ENCODE results near the gene OGFOD2. TPM values are rescaled to one million over a fixed set of nuclear protein-coding genes. Genes with fewer than 3 reads are reported as not detected.

Gene OGFOD2
- total RNA-seq, 2 donors from 2014 or later, result 6.6 to 9.6 TPM

- H3K9me3 ChIP-seq, result no peaks in the 10 kb centered on the region
- H3K27ac ChIP-seq, result no peak overlapping the region
- H3K4me1 ChIP-seq (ENCODE audit: control insufficient read depth in 1 of 2, low read depth in 2 of 2), result peaks cover 19 to 25% of the 10 kb centered on the region in 2 donors
- H3K27me3 ChIP-seq (replicated peaks; ENCODE audit: insufficient read depth), result no peaks in the 10 kb centered on the region
- TF ChIP-seq CTCF (IDR thresholded peaks at IDR 0.05), result no peak
- ATAC-seq (ENCODE audit: insufficient number of reproducible peaks, low FRiP score, low read depth) (no peak), DNase-seq (ENCODE audit: low spot score) (no peak)
- peaks cover 7% of the 10 kb centered on the region for H3K36me3 ChIP-seq
- no peak overlapping the region for H3K4me3 ChIP-seq
Measured at GRCh38 chr12:122988036-122988435, 13.0 kb downstream of the OGFOD2 start.

GRCh38 chr12:122988612-122989212, 13.7 kb downstream of the OGFOD2 start:
- Histone ChIP-seq H3K27ac (no peak overlapping the region), H3K36me3 (peaks cover 7% of the 10 kb centered on the region), H3K27me3 (replicated peaks; ENCODE audit: insufficient read depth) (no peaks in the 10 kb centered on the region), H3K4me1 (ENCODE audit: control insufficient read depth in 1 of 2, low read depth in 2 of 2) (peaks cover 14 to 19% of the 10 kb centered on the region in 2 donors), H3K9me3 (no peaks in the 10 kb centered on the region), H3K4me3 (no peak overlapping the region)
- ATAC-seq (ENCODE audit: insufficient number of reproducible peaks, low FRiP score, low read depth) (no peak), DNase-seq (ENCODE audit: low spot score) (no peak)
- no peak for TF ChIP-seq CTCF (IDR thresholded peaks at IDR 0.05)

DNA sequence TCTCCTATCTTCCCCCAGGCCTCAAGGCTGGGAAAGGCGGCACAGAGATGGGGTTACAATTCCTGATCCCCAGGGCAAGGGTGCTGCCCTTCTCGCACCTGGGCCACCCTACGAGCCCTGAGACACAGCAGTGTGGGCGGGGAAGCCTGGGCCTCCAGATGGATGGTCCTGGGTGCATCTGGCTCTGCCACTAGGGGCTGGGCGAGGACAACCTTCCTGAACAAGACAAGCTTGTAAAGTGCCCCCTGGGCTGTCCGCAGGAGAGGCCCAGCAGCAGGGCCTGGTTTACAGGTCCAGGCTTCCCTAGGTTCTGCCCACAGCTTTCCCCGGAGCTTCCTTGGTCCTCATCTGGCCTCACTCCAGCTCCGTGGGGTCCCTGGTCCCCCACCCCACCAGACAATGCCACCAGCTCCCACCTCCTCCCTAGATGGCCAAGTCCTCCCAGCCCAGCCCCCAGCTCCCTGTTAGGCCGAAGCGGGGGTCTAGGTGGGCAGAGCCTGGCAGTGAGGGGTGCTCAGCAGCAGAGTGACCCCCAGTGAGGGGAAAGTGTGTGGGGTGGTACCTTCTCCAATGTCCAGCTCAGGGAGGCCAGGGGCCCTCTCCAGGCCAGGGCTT, 14.3 kb downstream of the OGFOD2 start:
- no peak for ATAC-seq (ENCODE audit: insufficient number of reproducible peaks, low FRiP score, low read depth)
- H3K36me3 ChIP-seq, result peaks cover 7% of the 10 kb centered on the region
- no peaks in the 10 kb centered on the region for H3K9me3 ChIP-seq
- H3K4me3 ChIP-seq, result no peak overlapping the region
- peaks cover 8 to 12% of the 10 kb centered on the region in 2 donors for H3K4me1 ChIP-seq (ENCODE audit: control insufficient read depth in 1 of 2, low read depth in 2 of 2)
- no peak overlapping the region for H3K27ac ChIP-seq
- DNase-seq (ENCODE audit: low spot score), result no peak
- no peaks in the 10 kb centered on the region for H3K27me3 ChIP-seq (replicated peaks; ENCODE audit: insufficient read depth)
- no peak for TF ChIP-seq CTCF (IDR thresholded peaks at IDR 0.05)

- H3K9me3 ChIP-seq, result no peaks in the 10 kb centered on the region
- peaks cover 2 to 6% of the 10 kb centered on the region in 2 donors for H3K4me1 ChIP-seq (ENCODE audit: control insufficient read depth in 1 of 2, low read depth in 2 of 2)
- ATAC-seq (ENCODE audit: insufficient number of reproducible peaks, low FRiP score, low read depth), result no peak
- no peak for DNase-seq (ENCODE audit: low spot score)
- H3K27me3 ChIP-seq (replicated peaks; ENCODE audit: insufficient read depth), result no peaks in the 10 kb centered on the region
- H3K4me3 ChIP-seq, result no peak overlapping the region
- no peak for TF ChIP-seq CTCF (IDR thresholded peaks at IDR 0.05)
- H3K27ac ChIP-seq, result no peak overlapping the region
- peaks cover 7% of the 10 kb centered on the region for H3K36me3 ChIP-seq
Measured at GRCh38 chr12:122989874-122990419, 14.9 kb downstream of the OGFOD2 start.

DNA sequence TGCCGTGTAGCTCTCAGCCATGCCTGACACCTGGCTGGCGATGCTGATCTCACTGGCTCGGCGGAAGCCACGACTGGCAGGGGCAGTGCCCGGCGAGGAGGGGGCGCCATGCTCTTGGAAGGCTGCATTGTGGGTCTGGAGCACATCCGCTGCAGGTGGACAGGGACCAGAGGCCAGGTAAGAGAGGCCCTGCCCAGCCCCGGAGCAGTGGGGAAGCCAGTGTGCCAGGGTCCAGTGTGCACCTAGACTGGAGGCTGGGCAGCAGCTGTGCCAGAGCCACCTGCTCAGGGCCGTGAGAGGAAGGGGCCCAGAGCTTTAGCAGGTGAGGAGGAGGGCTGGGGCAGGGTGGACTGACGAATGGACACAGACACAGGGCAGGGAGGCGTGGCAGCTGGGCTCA, 15.5 kb downstream of the OGFOD2 start:
- no peak for TF ChIP-seq CTCF (IDR thresholded peaks at IDR 0.05)
- H3K4me1 ChIP-seq (ENCODE audit: control insufficient read depth in 1 of 2, low read depth in 2 of 2), result peaks cover 0 to under 1% of the 10 kb centered on the region in 2 donors
- ATAC-seq (ENCODE audit: insufficient number of reproducible peaks, low FRiP score, low read depth) (no peak), DNase-seq (ENCODE audit: low spot score) (no peak)
- H3K36me3 ChIP-seq, result peaks cover 7% of the 10 kb centered on the region
- no peak overlapping the region for H3K4me3 ChIP-seq
- no peaks in the 10 kb centered on the region for H3K9me3 ChIP-seq
- H3K27me3 ChIP-seq (replicated peaks; ENCODE audit: insufficient read depth), result no peaks in the 10 kb centered on the region
- H3K27ac ChIP-seq, result no peak overlapping the region

All from thoracic aorta (tissue), 2 donors.